ENCODE results near the gene RNF38. TPM values are rescaled to one million over a fixed set of nuclear protein-coding genes. Genes with fewer than 3 reads are reported as not detected.
"Not testable (repeated sequence)": the region's sequence is repeated elsewhere in the genome, so short reads cannot be mapped to it uniquely, and the experiment has no call there.

The RNF38 gene
- total RNA-seq, 1 experiment from 2014 or later, result 60.2 TPM

- H3K4me3 Mint-ChIP-seq, result no peak overlapping the region
- Histone ChIP-seq H3T11ph (ENCODE audit: low read length) (no peak overlapping the region), H4K5ac (ENCODE audit: insufficient read length, low read depth, low read length) (no peak overlapping the region), H2BK15ac (ENCODE audit: low read depth, low read length) (no peak overlapping the region), H3K4ac (ENCODE audit: low read depth, low read length) (no peak overlapping the region), H3K79me2 (ENCODE audit: insufficient read depth, low read length) (peaks cover 15% of the 10 kb centered on the region; the same call in 1 of the 2 replicates), H2AFZ (ENCODE audit: low read length) (no peak overlapping the region), H3K9me3 (ENCODE audit: control insufficient read depth, low read depth, low read length) (no peaks in the 10 kb centered on the region), H2BK5ac (ENCODE audit: insufficient read length, low read length) (no peak overlapping the region), H3K18ac (ENCODE audit: insufficient read length, low read depth, low read length) (no peak overlapping the region), H3K23ac (ENCODE audit: insufficient read length, low read depth, low read length) (no peak overlapping the region), H3K9ac (ENCODE audit: extremely low read depth, insufficient read length, low read length) (no peak overlapping the region), H3K27ac (ENCODE audit: insufficient read length, low read depth, low read length) (no peak overlapping the region), H3K23me2 (ENCODE audit: insufficient read length, low read depth, low read length, poor library complexity, severe bottlenecking) (no peaks in the 10 kb centered on the region), H3K14ac (ENCODE audit: insufficient read depth, low read length) (no peak overlapping the region), H2BK12ac (ENCODE audit: insufficient read length, low read depth, low read length) (no peak overlapping the region), H3K79me1 (ENCODE audit: insufficient read depth, low read depth, low read length, poor library complexity, severe bottlenecking) (peaks cover 13% of the 10 kb centered on the region), H3K4me2 (ENCODE audit: insufficient read depth, insufficient read length, low read length) (no peak overlapping the region), H3K56ac (ENCODE audit: insufficient read length, low read depth, low read length) (no peak overlapping the region), H4K8ac (replicated peaks; ENCODE audit: insufficient read length, low read depth, low read length) (no peak overlapping the region), H4K20me1 (ENCODE audit: control insufficient read depth, insufficient read depth, insufficient read length) (no peaks in the 10 kb centered on the region), H3K27me3 (ENCODE audit: insufficient read depth, low read length) (no peaks in the 10 kb centered on the region), H3K4me1 (ENCODE audit: insufficient read depth, low read length) (peaks cover 11% of the 10 kb centered on the region), H2BK120ac (ENCODE audit: low read depth, low read length, poor library complexity, severe bottlenecking) (no peak overlapping the region), H2AK5ac (ENCODE audit: insufficient read length, low read length) (no peak overlapping the region), H2BK20ac (ENCODE audit: low read depth, low read length, poor library complexity, severe bottlenecking) (no peak overlapping the region), H4K91ac (ENCODE audit: insufficient read length, low read depth, low read length) (no peak overlapping the region)
- DNase-seq, result no peak
- H3K27ac Mint-ChIP-seq, result peak overlapping the region in 1 of 3 experiments; percentile 7; a peak in 1 of 7 replicates
- no CpG with 5 or more reads among the region's 1 CpG for WGBS (ENCODE audit: extremely low coverage, insufficient read length, low lambda C conversion rate)
- TF ChIP-seq CTCF (conservative IDR thresholded peaks at IDR 0.05), result no peak
- no peaks in the 10 kb centered on the region; a peak in 2 of 5 replicates for H3K9me3 Mint-ChIP-seq
- H3K36me3 Mint-ChIP-seq (ENCODE audit: insufficient read depth in 1 of 3, low read depth in 3 of 3), result peaks cover 2 to 5% (median 4%) of the 10 kb centered on the region in 3 experiments; a peak in 4 of 7 replicates
- H3K27me3 Mint-ChIP-seq (ENCODE audit: low read depth), result no peaks in the 10 kb centered on the region
- H3K4me1 Mint-ChIP-seq, result peaks cover 34 to 44% of the 10 kb centered on the region in 2 experiments
These were observed 47.9 kb upstream of the RNF38 start for GRCh38 chr9:36448017-36448416.

- H2AFZ ChIP-seq (ENCODE audit: low read length); H3K23ac ChIP-seq (ENCODE audit: insufficient read length, low read depth, low read length); H3K27me3 Mint-ChIP-seq (ENCODE audit: low read depth); H2BK5ac ChIP-seq (ENCODE audit: insufficient read length, low read length); H3K4me2 ChIP-seq (ENCODE audit: insufficient read depth, insufficient read length, low read length); H4K5ac ChIP-seq (ENCODE audit: insufficient read length, low read depth, low read length); H3K27ac ChIP-seq (ENCODE audit: insufficient read length, low read depth, low read length); H3K18ac ChIP-seq (ENCODE audit: insufficient read length, low read depth, low read length); H3K4ac ChIP-seq (ENCODE audit: low read depth, low read length); H2BK12ac ChIP-seq (ENCODE audit: insufficient read length, low read depth, low read length); H3K9me3 Mint-ChIP-seq; H3K9me3 ChIP-seq (ENCODE audit: control insufficient read depth, low read depth, low read length); H4K91ac ChIP-seq (ENCODE audit: insufficient read length, low read depth, low read length); H3K56ac ChIP-seq (ENCODE audit: insufficient read length, low read depth, low read length); H3K9ac ChIP-seq (ENCODE audit: extremely low read depth, insufficient read length, low read length); H3K36me3 Mint-ChIP-seq (ENCODE audit: insufficient read depth in 1 of 3, low read depth in 3 of 3); H3T11ph ChIP-seq (ENCODE audit: low read length); H4K8ac ChIP-seq (replicated peaks; ENCODE audit: insufficient read length, low read depth, low read length); H3K14ac ChIP-seq (ENCODE audit: insufficient read depth, low read length); H2BK20ac ChIP-seq (ENCODE audit: low read depth, low read length, poor library complexity, severe bottlenecking); H2AK5ac ChIP-seq (ENCODE audit: insufficient read length, low read length); H3K27me3 ChIP-seq (ENCODE audit: insufficient read depth, low read length); DNase-seq; H3K4me3 Mint-ChIP-seq; H4K20me1 ChIP-seq (ENCODE audit: control insufficient read depth, insufficient read depth, insufficient read length); H2BK15ac ChIP-seq (ENCODE audit: low read depth, low read length); H2BK120ac ChIP-seq (ENCODE audit: low read depth, low read length, poor library complexity, severe bottlenecking); H3K23me2 ChIP-seq (ENCODE audit: insufficient read length, low read depth, low read length, poor library complexity, severe bottlenecking): not testable (repeated sequence)
- no CpG with 5 or more reads among the region's 10 CpGs for WGBS (ENCODE audit: extremely low coverage, insufficient read length, low lambda C conversion rate)
- H3K4me1 ChIP-seq (ENCODE audit: insufficient read depth, low read length), result peaks cover 13% of the 10 kb centered on the region
- peaks cover 13% of the 10 kb centered on the region for H3K79me1 ChIP-seq (ENCODE audit: insufficient read depth, low read depth, low read length, poor library complexity, severe bottlenecking)
- 0 out of 7 replicates have a peak overlapping the region, but pooled peaks of 1 of the 3 experiments have one; percentile 42 for H3K27ac Mint-ChIP-seq
- H3K4me1 Mint-ChIP-seq, result peaks cover 43 to 53% of the 10 kb centered on the region in 2 experiments
- peaks cover 18% of the 10 kb centered on the region; the same call in 1 of the 2 replicates for H3K79me2 ChIP-seq (ENCODE audit: insufficient read depth, low read length)
These were observed 46.6 kb upstream of the RNF38 start for GRCh38 chr9:36446678-36447077.
